Trophoblast cell (in vitro differentiated cells and primary cell): ENCODE results near the gene ZFP2.
"Not testable (repeated sequence)": the region's sequence is repeated elsewhere in the genome, so short reads cannot be mapped to it uniquely, and the experiment has no call there.

Experiments used
- DNase-seq, 2 donors: peaks; one replicate each; pipeline ENCODE4 v3.0.0-alpha.2; 2016
- H2AFZ ChIP-seq: 2 replicates; pipeline ENCODE4 v1.6.1; 2013; ENCODE audit warnings: low read length, moderate library complexity, mild to moderate bottlenecking; ENCODE audit not compliant: insufficient read depth, poor library complexity
- H2AK5ac ChIP-seq: 2 replicates; pipeline ENCODE4 v1.6.1; 2013; ENCODE audit warnings: mild to moderate bottlenecking, low read length
- H2BK120ac ChIP-seq: 2 replicates; pipeline ENCODE4 v1.6.1; 2013; ENCODE audit warnings: low read length, mild to moderate bottlenecking, moderate library complexity; ENCODE audit not compliant: insufficient read depth, poor library complexity
- H2BK12ac ChIP-seq: 2 replicates; pipeline ENCODE4 v1.6.1; 2013; ENCODE audit warnings: mild to moderate bottlenecking, low read length, moderate library complexity
- H2BK5ac ChIP-seq: 2 replicates; pipeline ENCODE4 v1.6.1; 2013; ENCODE audit warnings: low read length, low read depth, moderate library complexity, mild to moderate bottlenecking; ENCODE audit not compliant: poor library complexity
- H3K14ac ChIP-seq: 2 replicates; pipeline ENCODE4 v1.6.1; 2013; ENCODE audit warnings: mild to moderate bottlenecking, low read length
- H3K18ac ChIP-seq: 2 replicates; pipeline ENCODE4 v1.6.1; 2013; ENCODE audit warnings: mild to moderate bottlenecking, low read length
- H3K23ac ChIP-seq: 2 replicates; pipeline ENCODE4 v1.6.1; 2013; ENCODE audit warnings: low read length
- H3K27ac ChIP-seq: 2 replicates; pipeline ENCODE4 v1.5.1; 2013; ENCODE audit warnings: low read depth, mild to moderate bottlenecking, inconsistent platforms, low read length, moderate library complexity
- H3K27me3 ChIP-seq: 2 replicates; pipeline ENCODE4 v1.6.1; 2013; ENCODE audit warnings: inconsistent platforms, mild to moderate bottlenecking, low read length, moderate library complexity; ENCODE audit not compliant: insufficient read depth
- H3K36me3 ChIP-seq, 2 experiments: 1 replicate in 1 of 2; 2 replicates in 1 of 2; pipeline ENCODE4 v1.6.1; 2013; ENCODE audit warnings: low read length in 2 of 2, mild to moderate bottlenecking in 2 of 2, moderate library complexity in 1 of 2; ENCODE audit not compliant: insufficient read depth in 2 of 2, control insufficient read depth in 1 of 2
- H3K4ac ChIP-seq: 2 replicates; pipeline ENCODE4 v1.6.1; 2013; ENCODE audit warnings: low read depth, mild to moderate bottlenecking, low read length, moderate library complexity
- H3K4me1 ChIP-seq, 2 experiments: 1 replicate in 1 of 2; 2 replicates in 1 of 2; pipeline ENCODE4 v1.6.1; 2013; ENCODE audit warnings: low read length in 2 of 2, mild to moderate bottlenecking in 2 of 2, moderate library complexity in 1 of 2; ENCODE audit not compliant: insufficient read depth in 2 of 2, control insufficient read depth in 1 of 2
- H3K4me2 ChIP-seq: 2 replicates; pipeline ENCODE4 v1.6.1; 2013; ENCODE audit warnings: inconsistent platforms, mild to moderate bottlenecking, low read length, moderate library complexity
- H3K4me3 ChIP-seq: 2 replicates; pipeline ENCODE4 v1.5.1; 2013; ENCODE audit warnings: mild to moderate bottlenecking, low read depth, low read length, inconsistent platforms
- H3K79me1 ChIP-seq: one replicate; pipeline ENCODE4 v1.6.1; 2013; ENCODE audit warnings: low read length
- H3K79me2 ChIP-seq: 2 replicates; pipeline ENCODE4 v1.6.1; 2013; ENCODE audit warnings: low read length, mild to moderate bottlenecking; ENCODE audit not compliant: control insufficient read depth, insufficient read depth, poor library complexity
- H3K9ac ChIP-seq: 2 replicates; pipeline ENCODE4 v1.6.1; 2013; ENCODE audit warnings: mild to moderate bottlenecking, low read length
- H3K9me3 ChIP-seq: 2 replicates; pipeline ENCODE4 v1.6.1; 2013; ENCODE audit warnings: low read depth, mild to moderate bottlenecking, control low read depth, inconsistent platforms, low read length; ENCODE audit not compliant: insufficient read depth
- H4K12ac ChIP-seq: 2 replicates; pipeline ENCODE4 v1.6.1; 2013; ENCODE audit warnings: low read depth, mild to moderate bottlenecking, low read length, moderate library complexity
- H4K8ac ChIP-seq: 2 replicates; pipeline ENCODE4 v1.6.1; 2013; ENCODE audit warnings: low read depth, mild to moderate bottlenecking, low read length, moderate library complexity
- H4K91ac ChIP-seq: one replicate; pipeline ENCODE4 v1.6.1; 2013; ENCODE audit warnings: low read depth, mild to moderate bottlenecking, low read length, moderate library complexity
- WGBS: extraction: QIAGEN DNeasy Blood & Tissue Kit; methylation state at CpG from one replicate; pipeline ENCODE4 v1.1.7; 2013; ENCODE audit warnings: missing lambda C conversion rate; ENCODE audit not compliant: insufficient read length, insufficient coverage; ENCODE audit errors: extremely low coverage; 5-methylcytosine and 5-hydroxymethylcytosine counted together

ZFP2 gene

DNA sequence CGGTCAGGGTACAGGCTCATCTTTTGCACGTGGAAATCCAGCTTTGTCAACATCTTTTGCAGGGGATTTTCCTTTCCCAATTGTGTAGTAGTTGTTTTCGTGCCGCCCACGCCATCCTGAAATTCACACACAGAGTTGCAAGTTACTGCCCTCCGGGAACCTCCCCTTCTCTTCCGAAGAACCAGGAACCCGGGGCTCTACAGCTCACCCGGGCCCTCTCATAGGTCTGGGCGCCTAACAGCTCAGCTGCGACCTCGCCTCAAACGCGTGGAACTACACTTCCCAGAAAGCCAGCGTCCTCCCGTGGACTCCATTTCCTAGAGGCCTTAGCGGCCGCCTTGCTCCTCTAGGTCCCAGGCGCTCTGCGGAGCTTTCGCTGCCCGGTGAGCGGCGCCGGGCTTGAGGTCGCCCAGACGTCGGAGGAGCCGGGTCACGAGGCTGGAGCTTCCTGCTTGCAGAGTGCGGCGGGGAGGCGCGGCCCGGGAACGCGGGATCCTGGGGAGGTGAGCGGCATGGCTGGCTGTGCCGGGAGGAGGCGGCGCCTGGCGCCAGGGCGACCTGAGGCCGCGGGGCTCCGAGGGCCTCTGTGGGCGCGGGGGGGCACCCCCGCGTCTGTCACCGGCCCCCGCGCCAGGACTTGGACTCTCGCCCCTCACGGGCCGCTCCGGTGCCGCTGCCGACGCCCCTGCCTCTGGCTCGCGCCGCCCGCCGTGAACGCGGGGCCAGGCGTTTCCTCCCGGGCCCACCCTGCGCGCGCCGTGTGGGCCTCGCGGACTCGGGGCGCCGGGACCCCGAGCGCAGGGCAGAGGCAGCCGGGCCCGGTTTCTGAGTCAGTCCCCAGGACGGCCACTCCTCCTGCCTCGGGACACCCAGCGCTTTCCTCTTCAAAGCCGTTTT, 35.8 kb upstream of the ZFP2 start, which contains the start of gene ZNF354B:
Gene ZNF354B (plus strand): TSS at position 329 of the 897 bp plus-strand sequence. CDS start 1,095 bp downstream, outside the sequence.
- H2AK5ac ChIP-seq, result no peak within 1 kb of the TSS
- peak within 1 kb of the TSS; percentile 54 for H4K12ac ChIP-seq
- H4K91ac ChIP-seq, result peak within 1 kb of the TSS; percentile 67
- peak within 1 kb of the TSS; percentile 89 for H4K8ac ChIP-seq
- peak within 1 kb of the TSS; percentile 82 for H3K18ac ChIP-seq
- H3K9me3 ChIP-seq, result no peaks in the 10 kb centered on the region
- peak within 1 kb of the TSS; percentile 62 for H3K9ac ChIP-seq
- H3K14ac ChIP-seq, result peak within 1 kb of the TSS; percentile 41
- peak within 1 kb of the TSS; percentile 91 for H3K4me3 ChIP-seq
- H2BK5ac ChIP-seq, result peak within 1 kb of the TSS; percentile 11
- peak within 1 kb of the TSS; percentile 66 for H3K27ac ChIP-seq
- H3K23ac ChIP-seq, result no peak within 1 kb of the TSS
- H2AFZ ChIP-seq, result peak within 1 kb of the TSS; percentile 26
- no peak within 1 kb of the TSS for H2BK12ac ChIP-seq
- peak within 1 kb of the TSS; percentile 93 for H3K4me2 ChIP-seq
- peak within 1 kb of the TSS; percentile 76 for H2BK120ac ChIP-seq
- peak within 1 kb of the TSS; percentile 57 for H3K4ac ChIP-seq
- H3K79me1 ChIP-seq, result peaks cover 7% of the 10 kb centered on the region
- peaks cover 2 to 8% of the 10 kb centered on the region in 2 experiments for H3K36me3 ChIP-seq
- H3K4me1 ChIP-seq, result peaks cover 0 to 7% of the 10 kb centered on the region in 2 experiments
- peak; percentile 95 to 96 for DNase-seq
- H3K27me3 ChIP-seq, result no peaks in the 10 kb centered on the region
- peaks cover 2% of the 10 kb centered on the region for H3K79me2 ChIP-seq
- no CpG with 5 or more reads among the region's 86 CpGs for WGBS

DNA sequence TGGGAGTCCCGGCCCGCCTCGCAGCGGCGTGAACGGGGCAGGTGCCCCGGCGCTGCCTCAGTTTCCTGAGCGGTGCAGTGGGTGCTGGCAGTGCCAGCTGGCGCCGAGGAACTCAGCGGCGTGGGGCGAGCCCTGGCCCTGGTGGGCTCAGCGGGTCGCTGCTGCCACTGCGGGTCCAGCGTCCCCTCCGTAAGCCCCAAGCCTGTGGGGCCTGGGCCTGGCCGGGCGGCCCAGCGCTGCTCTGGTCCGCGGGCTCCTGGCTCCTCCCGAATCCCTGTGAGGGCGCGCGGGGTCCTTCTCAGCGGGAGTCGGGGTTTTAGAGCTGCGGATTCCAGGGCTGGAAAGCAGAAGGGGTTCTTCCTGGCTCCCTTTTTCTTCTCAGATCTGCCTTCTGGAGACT, 35.1 kb upstream of the ZFP2 start:
- not testable (repeated sequence) for H3K4ac ChIP-seq, H2BK120ac ChIP-seq, H2BK12ac ChIP-seq, H3K79me2 ChIP-seq, H4K8ac ChIP-seq, H2AK5ac ChIP-seq, H4K91ac ChIP-seq, H3K36me3 ChIP-seq, H3K27ac ChIP-seq, H3K14ac ChIP-seq, H3K9me3 ChIP-seq, H3K27me3 ChIP-seq, H3K9ac ChIP-seq, DNase-seq, H3K4me1 ChIP-seq, H3K4me3 ChIP-seq, H2AFZ ChIP-seq, H2BK5ac ChIP-seq, H4K12ac ChIP-seq, H3K23ac ChIP-seq, H3K79me1 ChIP-seq, H3K18ac ChIP-seq
- no CpG with 5 or more reads among the region's 31 CpGs for WGBS
- peak overlapping the region; percentile 93 for H3K4me2 ChIP-seq

DNA sequence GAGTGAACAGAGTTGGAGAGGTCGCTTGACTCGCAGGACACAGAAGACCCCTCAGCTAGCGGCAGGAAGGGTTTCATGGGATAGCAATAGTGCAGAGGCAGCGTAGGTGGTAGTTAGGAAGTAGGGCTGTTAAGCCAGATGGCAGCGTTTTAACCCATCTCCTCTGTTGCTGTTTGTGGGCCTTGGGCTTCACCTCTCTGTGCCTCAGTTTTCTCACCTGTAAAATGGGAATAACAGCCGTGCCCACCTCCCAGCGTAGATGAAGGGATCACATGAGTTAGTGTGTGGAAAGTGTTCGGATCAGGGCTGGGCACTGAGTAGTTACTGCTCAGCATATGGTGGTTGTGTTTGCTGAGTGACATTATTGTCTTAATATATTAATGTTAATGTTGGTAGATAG, 34.1 kb upstream of the ZFP2 start:
- H4K91ac ChIP-seq, result no peak overlapping the region
- no peak overlapping the region for H2AK5ac ChIP-seq
- H3K4me3 ChIP-seq, result no peak overlapping the region
- no peak for DNase-seq
- peak overlapping the region; percentile 6 for H3K4ac ChIP-seq
- H2BK5ac ChIP-seq, result no peak overlapping the region
- no peaks in the 10 kb centered on the region for H3K9me3 ChIP-seq
- no peak overlapping the region for H3K18ac ChIP-seq
- no peak overlapping the region for H3K4me2 ChIP-seq
- no peak overlapping the region for H2AFZ ChIP-seq
- H3K9ac ChIP-seq, result no peak overlapping the region
- no peak overlapping the region for H4K12ac ChIP-seq
- peaks cover 0 to 7% of the 10 kb centered on the region in 2 experiments for H3K4me1 ChIP-seq
- peaks cover 5 to 13% of the 10 kb centered on the region in 2 experiments for H3K36me3 ChIP-seq
- WGBS, result no CpG with 5 or more reads among the region's 8 CpGs
- H4K8ac ChIP-seq, result no peak overlapping the region
- H2BK12ac ChIP-seq, result no peak overlapping the region
- H3K23ac ChIP-seq, result no peak overlapping the region
- peaks cover 7% of the 10 kb centered on the region for H3K79me1 ChIP-seq
- no peak overlapping the region for H3K27ac ChIP-seq
- H2BK120ac ChIP-seq, result no peak overlapping the region
- no peak overlapping the region for H3K14ac ChIP-seq
- H3K79me2 ChIP-seq, result peaks cover 2% of the 10 kb centered on the region
- H3K27me3 ChIP-seq, result no peaks in the 10 kb centered on the region

DNA sequence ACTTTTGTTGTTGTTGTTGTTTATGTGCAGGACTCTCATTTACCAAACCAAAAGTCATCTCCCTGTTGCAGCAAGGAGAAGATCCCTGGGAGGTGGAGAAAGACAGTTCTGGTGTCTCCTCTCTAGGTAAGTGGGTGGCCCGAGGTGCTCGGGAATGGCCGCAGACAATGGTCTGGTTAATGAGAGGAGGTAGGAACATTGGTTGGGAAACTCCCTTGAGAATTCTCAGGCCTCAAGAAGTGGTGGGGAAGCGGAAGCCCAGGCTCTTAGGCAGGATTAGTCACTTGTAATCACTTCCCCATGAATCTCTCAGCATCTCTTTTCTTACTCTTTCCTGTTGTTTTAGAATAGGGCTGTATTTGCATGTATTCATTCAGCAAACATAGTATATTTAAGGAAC, 28.8 kb upstream of the ZFP2 start:
- Histone ChIP-seq H2BK12ac (no peak overlapping the region), H3K9me3 (peaks cover 3% of the 10 kb centered on the region), H3K27me3 (no peaks in the 10 kb centered on the region), H4K8ac (no peak overlapping the region), H2BK120ac (no peak overlapping the region), H2AK5ac (no peak overlapping the region), H3K9ac (no peak overlapping the region), H3K36me3 (peaks cover 22 to 40% of the 10 kb centered on the region in 2 experiments), H3K79me2 (no peaks in the 10 kb centered on the region), H4K91ac (no peak overlapping the region), H3K4me2 (no peak overlapping the region), H3K4ac (no peak overlapping the region), H4K12ac (no peak overlapping the region), H3K4me3 (no peak overlapping the region), H3K23ac (no peak overlapping the region), H2BK5ac (no peak overlapping the region), H3K18ac (no peak overlapping the region), H3K4me1 (peaks cover 9 to 17% of the 10 kb centered on the region in 2 experiments), H3K27ac (no peak overlapping the region), H2AFZ (no peak overlapping the region), H3K14ac (no peak overlapping the region), H3K79me1 (peaks cover 7% of the 10 kb centered on the region)
- no peak for DNase-seq
- no CpG with 5 or more reads among the region's 4 CpGs for WGBS
